Stomach (tissue), 4 donors: ENCODE measurements around the gene COLEC12.

ENCODE experiments used
- POLR2A ChIP-seq, 4 donors: fragments of 450-650 bp; IDR thresholded peaks; one replicate each; pipeline ENCODE4 v1.6.1; 2016; ENCODE audit warnings: antibody characterized with exemption in 4 of 4, control low read depth in 2 of 4, mild to moderate bottlenecking in 1 of 4, moderate library complexity in 1 of 4
- POLR2AphosphoS5 ChIP-seq, 3 donors: sonication (generic); formaldehyde crosslinking; IDR thresholded peaks; one replicate each; pipeline ENCODE4 v1.6.1; 2016; ENCODE audit warnings: antibody characterized with exemption in 3 of 3
- TF ChIP-seq, protein P1 (sequence below), 7 experiments: fragments of 450-650 bp in 4 of 7; fragments of 200-600 bp in 3 of 7; sonication (generic) in 3 of 7; IDR thresholded peaks; one replicate each; pipeline ENCODE4 v1.5.1; 2016 to 2019; ENCODE audit warnings: antibody characterized with exemption in 7 of 7, control low read depth in 2 of 7, mild to moderate bottlenecking in 1 of 7

DNA sequence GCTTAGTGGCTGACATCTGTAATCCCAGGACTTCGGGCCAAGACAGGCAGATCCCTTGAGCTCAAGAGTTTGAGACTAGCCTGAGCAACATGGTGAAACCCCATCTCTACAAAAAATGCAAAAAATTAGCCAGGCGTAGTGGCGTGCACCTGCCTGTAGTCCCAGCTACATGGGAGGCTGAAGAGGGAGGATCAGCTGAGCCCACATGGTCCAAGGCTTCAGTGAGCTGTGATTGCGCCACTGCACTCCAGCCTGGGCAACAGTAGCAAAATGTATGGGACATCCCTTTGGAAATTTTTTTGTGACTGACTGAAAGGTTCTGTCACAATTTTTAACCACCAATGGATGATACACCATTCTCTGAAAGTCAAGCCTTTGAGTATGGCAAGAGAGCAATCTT is 6.3 kb upstream of the COLEC12 start:
- TF ChIP-seq, protein P1, sequence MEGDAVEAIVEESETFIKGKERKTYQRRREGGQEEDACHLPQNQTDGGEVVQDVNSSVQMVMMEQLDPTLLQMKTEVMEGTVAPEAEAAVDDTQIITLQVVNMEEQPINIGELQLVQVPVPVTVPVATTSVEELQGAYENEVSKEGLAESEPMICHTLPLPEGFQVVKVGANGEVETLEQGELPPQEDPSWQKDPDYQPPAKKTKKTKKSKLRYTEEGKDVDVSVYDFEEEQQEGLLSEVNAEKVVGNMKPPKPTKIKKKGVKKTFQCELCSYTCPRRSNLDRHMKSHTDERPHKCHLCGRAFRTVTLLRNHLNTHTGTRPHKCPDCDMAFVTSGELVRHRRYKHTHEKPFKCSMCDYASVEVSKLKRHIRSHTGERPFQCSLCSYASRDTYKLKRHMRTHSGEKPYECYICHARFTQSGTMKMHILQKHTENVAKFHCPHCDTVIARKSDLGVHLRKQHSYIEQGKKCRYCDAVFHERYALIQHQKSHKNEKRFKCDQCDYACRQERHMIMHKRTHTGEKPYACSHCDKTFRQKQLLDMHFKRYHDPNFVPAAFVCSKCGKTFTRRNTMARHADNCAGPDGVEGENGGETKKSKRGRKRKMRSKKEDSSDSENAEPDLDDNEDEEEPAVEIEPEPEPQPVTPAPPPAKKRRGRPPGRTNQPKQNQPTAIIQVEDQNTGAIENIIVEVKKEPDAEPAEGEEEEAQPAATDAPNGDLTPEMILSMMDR (IDR thresholded peaks at IDR 0.05), result no peak
- no peak for TF ChIP-seq POLR2A (IDR thresholded peaks at IDR 0.05)
- TF ChIP-seq POLR2AphosphoS5 (IDR thresholded peaks at IDR 0.05), result no peak
